AG09309 (cell line): ENCODE data around the gene SMIM22.

ENCODE experiments used
- DNase-seq: peaks from one replicate; pipeline ENCODE4 v3.0.0-alpha.2; 2010; ENCODE audit warnings: low read depth
- H3K4me3 ChIP-seq: 2 replicates; pipeline ENCODE4 v1.5.1; 2011; ENCODE audit warnings: mild to moderate bottlenecking, low read depth, low read length, moderate library complexity; ENCODE audit not compliant: control insufficient read depth
- CTCF ChIP-seq: IDR thresholded peaks from 2 replicates; pipeline ENCODE4 v1.5.1; 2011; ENCODE audit warnings: mild to moderate bottlenecking, low read depth, low read length, inconsistent platforms; ENCODE audit not compliant: insufficient read depth, control insufficient read depth; ENCODE audit errors: missing control alignments

Gene SMIM22

DNA sequence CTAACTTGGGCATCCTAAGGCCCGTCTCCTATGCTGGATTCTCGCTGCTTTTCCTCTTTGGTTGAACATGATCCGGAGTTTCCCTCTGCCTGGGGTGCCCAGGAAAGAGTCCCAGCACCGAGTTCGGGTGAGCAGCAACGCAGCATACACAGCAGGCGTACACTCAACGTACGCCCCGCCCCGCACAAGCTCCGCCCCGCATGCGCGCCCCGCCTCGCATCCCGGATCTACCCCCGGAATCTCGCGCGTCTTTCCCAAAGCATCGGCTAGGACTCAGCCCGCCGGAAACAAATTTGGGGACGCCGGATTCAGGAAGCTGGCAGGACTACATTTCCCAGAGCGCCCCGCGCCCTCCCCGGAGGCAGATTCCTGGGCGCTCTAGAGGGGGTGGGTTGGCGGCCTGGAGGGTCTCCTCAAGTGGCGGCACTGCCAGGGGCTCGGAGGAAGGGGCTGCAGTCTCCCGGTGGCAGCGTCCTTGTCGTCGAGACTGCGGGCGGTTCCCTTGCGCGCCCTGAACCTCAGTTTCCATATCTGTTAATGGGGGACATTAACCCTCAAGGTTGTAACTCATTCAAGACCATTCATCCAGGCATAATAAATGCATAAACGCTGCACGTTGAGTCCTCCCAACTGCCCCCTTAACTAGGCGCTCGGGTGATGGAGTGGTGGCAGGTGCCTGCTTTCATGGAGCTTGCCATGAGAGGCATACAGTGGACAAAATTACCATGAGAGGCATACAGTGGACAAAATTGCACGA is 26.4 kb upstream of the SMIM22 start:
- TF ChIP-seq CTCF: no peak
- peak; percentile 62 for DNase-seq
- H3K4me3 ChIP-seq: peak overlapping the region; percentile 71

DNA sequence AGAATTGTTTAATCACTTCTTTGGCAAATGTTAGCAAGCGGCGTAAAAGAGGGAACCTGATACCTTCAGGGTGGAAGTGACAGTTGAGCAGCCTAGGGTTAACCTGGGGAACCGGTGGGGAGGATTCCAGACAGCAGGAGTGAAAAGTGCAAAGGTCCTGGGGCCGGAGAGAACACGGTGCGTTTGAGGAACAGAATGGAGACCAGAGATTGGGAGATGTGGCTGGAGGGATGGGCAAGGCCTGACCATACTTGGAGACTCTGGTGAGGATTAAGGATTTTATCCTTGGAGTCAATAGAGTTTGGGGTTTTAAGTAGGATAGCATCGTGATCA is 25.9 kb upstream of the SMIM22 start:
- peak overlapping the region; percentile 71 for H3K4me3 ChIP-seq
- no peak for TF ChIP-seq CTCF
- no peak for DNase-seq

- no peak for DNase-seq
- H3K4me3 ChIP-seq: no peak overlapping the region
- TF ChIP-seq CTCF: no peak
Measured at GRCh38 chr16:4771646-4772045, 23.5 kb upstream of the SMIM22 start.

GRCh38 chr16:4772351-4772750 is 22.8 kb upstream of the SMIM22 start:
- H3K4me3 ChIP-seq: no peak overlapping the region
- no peak for DNase-seq
- no peak for TF ChIP-seq CTCF

DNA sequence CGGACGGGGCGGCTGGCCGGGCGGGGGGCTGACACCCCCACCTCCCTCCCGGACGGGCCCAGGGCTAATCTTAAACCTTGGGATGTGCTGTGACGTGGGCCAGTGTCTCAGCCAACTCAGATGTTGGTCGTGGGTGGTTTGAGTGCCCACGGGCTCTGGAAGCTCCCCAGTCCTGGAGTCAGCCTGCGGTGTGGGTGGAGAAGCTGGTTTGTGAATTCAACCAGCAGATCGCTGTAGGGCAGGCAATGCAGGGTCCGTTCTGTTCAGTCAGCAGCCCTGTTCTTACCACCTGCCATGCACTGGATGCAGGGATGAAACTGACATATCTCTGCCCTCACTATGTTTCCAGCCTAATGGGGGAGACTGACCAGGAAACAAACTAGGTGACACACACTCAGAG is 20.2 kb upstream of the SMIM22 start:
- no peak for DNase-seq
- TF ChIP-seq CTCF: no peak
- no peak overlapping the region for H3K4me3 ChIP-seq

DNA sequence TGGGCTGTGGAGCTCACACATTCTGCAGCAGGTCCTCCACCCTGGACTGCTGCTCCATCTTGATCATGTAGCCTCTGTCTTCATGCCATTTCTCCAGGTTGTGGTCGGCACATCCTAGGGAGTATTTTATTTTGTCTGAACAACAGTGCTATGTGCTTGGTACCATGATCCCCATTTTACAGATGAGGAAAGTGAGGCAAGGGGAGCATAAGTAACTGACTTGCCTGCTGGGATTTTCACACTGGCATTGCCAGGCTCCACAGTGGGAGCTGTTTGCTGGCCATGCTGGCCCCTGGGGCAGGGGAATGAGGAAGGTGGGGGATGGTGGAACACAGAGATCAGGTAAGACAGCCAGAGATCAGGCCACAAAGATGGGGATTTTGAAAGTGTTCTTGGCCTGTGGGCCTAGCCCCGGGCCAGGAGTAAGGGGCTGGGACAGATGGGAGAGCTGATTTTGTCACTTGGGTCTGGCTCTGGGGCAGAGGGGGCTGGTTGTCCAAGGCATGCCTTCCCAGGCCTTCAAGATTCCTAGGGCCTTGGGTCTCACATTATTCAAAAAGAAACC is 18.9 kb upstream of the SMIM22 start:
- H3K4me3 ChIP-seq: no peak overlapping the region
- TF ChIP-seq CTCF: no peak
- no peak for DNase-seq
